H1 (cell line): ENCODE data around the gene TTPAL. TPM values are rescaled to one million over a fixed set of nuclear protein-coding genes. Genes with fewer than 3 reads are reported as not detected.

Experiments
- FOSL1 ChIP-seq: IDR thresholded peaks from 2 replicates; pipeline ENCODE4 v1.6.1; 2011; ENCODE audit warnings: mild to moderate bottlenecking, low read depth, low read length, moderate library complexity; ENCODE audit not compliant: insufficient read depth
- JUND ChIP-seq: IDR thresholded peaks from 2 replicates; pipeline ENCODE4 v1.6.1; 2011; ENCODE audit warnings: mild to moderate bottlenecking, improper control_type of control experiment, low read length
- POU5F1 ChIP-seq: IDR thresholded peaks from 2 replicates; pipeline ENCODE4 v1.6.1; 2011; ENCODE audit warnings: low read depth, mild to moderate bottlenecking, low read length, moderate library complexity
- RAD21 ChIP-seq, 2 experiments: IDR thresholded peaks in 1 of 2; conservative IDR thresholded peaks in 1 of 2; 2 replicates each; pipeline ENCODE4 v1.6.1; 2011; ENCODE audit warnings: low read depth in 2 of 2, low read length in 2 of 2, improper control_type of control experiment in 1 of 2, inconsistent platforms in 1 of 2, mild to moderate bottlenecking in 1 of 2, moderate library complexity in 1 of 2
- SIN3A ChIP-seq, 2 experiments: IDR thresholded peaks in 1 of 2; conservative IDR thresholded peaks in 1 of 2; 2 replicates each; pipeline ENCODE4 v1.6.1; 2011 to 2012; ENCODE audit warnings: low read length in 2 of 2, improper control_type of control experiment in 1 of 2, low read depth in 1 of 2, mild to moderate bottlenecking in 1 of 2
- SUZ12 ChIP-seq: fragments of 200-600 bp; sonication (generic); IDR thresholded peaks from 2 replicates; pipeline ENCODE4 v1.6.1; 2012; ENCODE audit warnings: mild to moderate bottlenecking, inconsistent platforms, low read length, moderate library complexity, mixed read lengths
- polyA plus RNA-seq, 7 experiments: library from polyadenylated mRNA; depleted of rRNA in 3 of 7; stranded (reverse) in 5 of 7; unstranded in 2 of 7; fragments of >200 nt in 5 of 7; fragments of 200-250 nt in 2 of 7; gene quantifications; 1 replicate in 5 of 7; 2 replicates in 1 of 7; 4 replicates in 1 of 7; pipeline versions ENCODE4 v1.2.1 to v1.2.3, GENCODE V29; 2011 to 2013; ENCODE audit warnings: missing spikeins in 2 of 7, mixed read lengths in 2 of 7
- total RNA-seq: library from RNA; stranded (reverse); fragmentation: NEBNext Ultra II Directional; extraction: Animal tissue kit (Norgen Biotek cat#: 25700); gene quantifications from 2 replicates; pipeline ENCODE4 v1.2.1, GENCODE V29; 2021

The TTPAL gene
- total and polyA plus RNA-seq, 2 of the 8 experiments (the other 6 are each of a cell fraction or from before 2014, with no cell fraction given) = 2.8 to 14.0 TPM

DNA sequence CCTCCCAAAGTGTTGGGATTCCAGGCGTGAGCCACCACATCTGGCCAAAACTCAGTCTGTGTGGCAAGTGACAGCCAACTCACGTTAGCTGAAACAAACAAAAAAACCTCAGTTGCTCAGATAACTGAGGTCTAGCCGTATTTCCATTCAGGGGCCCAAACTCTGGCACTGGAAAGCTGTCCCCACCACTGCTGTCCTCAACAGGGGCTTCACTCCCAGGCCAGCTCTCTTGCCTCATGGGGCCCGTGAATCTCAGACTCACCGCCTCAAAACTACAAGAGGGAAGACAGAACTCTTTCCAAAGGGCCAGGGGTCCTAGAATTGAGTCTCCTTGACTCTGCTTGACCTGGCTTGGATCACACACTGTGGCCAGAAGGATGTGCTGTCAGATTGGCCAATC, 7.4 kb downstream of the TTPAL start (continued):
- TF ChIP-seq FOSL1 (no peak), RAD21 (IDR thresholded peaks at IDR 0.05 in 1 of 2, conservative IDR thresholded peaks at IDR 0.05 in 1 of 2; ENCODE audit: low read depth in 2 of 2, low read length in 2 of 2) (no peak), SIN3A (conservative IDR thresholded peaks at IDR 0.05 in 1 of 2, IDR thresholded peaks at IDR 0.05 in 1 of 2; ENCODE audit: low read depth in 1 of 2, low read length in 2 of 2) (no peak), SUZ12 (no peak), JUND (no peak), POU5F1 (no peak)
- TF ChIP-seq, all 59 proteins: peak for 0
